ENCODE results near the gene FLII.

DNA sequence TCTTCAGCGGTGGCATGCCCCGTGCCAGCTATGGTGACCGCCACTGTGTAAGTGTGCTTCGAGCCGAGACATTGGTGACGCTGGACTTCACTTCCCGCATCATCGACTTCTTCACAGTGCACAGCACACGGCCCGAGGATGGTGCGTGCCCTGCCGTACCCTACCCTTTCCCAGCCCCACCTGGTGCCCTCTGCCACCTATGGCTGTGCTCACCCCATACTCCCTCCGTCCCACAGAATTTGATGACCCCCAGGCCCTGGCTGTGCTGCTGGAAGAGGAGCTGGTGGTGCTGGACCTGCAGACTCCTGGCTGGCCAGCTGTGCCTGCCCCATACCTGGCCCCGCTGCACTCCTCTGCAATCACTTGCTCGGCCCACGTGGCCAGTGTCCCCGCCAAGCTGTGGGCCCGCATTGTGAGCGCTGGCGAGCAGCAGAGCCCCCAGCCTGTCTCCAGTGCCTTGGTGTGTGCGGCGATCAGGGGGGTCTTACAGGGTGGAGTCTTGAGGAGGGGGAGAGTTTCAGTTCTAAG is 23.6 kb downstream of the FLII start:
- no peak for TF ChIP-seq POLR2AphosphoS5 (IDR thresholded peaks at IDR 0.05; ENCODE audit: low read depth)
- TF ChIP-seq CTCF (IDR thresholded peaks at IDR 0.05; ENCODE audit: insufficient read depth, low read length) = no peak
- TF ChIP-seq, protein P1, sequence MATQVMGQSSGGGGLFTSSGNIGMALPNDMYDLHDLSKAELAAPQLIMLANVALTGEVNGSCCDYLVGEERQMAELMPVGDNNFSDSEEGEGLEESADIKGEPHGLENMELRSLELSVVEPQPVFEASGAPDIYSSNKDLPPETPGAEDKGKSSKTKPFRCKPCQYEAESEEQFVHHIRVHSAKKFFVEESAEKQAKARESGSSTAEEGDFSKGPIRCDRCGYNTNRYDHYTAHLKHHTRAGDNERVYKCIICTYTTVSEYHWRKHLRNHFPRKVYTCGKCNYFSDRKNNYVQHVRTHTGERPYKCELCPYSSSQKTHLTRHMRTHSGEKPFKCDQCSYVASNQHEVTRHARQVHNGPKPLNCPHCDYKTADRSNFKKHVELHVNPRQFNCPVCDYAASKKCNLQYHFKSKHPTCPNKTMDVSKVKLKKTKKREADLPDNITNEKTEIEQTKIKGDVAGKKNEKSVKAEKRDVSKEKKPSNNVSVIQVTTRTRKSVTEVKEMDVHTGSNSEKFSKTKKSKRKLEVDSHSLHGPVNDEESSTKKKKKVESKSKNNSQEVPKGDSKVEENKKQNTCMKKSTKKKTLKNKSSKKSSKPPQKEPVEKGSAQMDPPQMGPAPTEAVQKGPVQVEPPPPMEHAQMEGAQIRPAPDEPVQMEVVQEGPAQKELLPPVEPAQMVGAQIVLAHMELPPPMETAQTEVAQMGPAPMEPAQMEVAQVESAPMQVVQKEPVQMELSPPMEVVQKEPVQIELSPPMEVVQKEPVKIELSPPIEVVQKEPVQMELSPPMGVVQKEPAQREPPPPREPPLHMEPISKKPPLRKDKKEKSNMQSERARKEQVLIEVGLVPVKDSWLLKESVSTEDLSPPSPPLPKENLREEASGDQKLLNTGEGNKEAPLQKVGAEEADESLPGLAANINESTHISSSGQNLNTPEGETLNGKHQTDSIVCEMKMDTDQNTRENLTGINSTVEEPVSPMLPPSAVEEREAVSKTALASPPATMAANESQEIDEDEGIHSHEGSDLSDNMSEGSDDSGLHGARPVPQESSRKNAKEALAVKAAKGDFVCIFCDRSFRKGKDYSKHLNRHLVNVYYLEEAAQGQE (IDR thresholded peaks at IDR 0.05; ENCODE audit: insufficient replicate concordance, low read depth) = no peak

Data from HL-60 (cell line).